GM12864 (cell line): ENCODE measurements around the gene ZNF598.
"Not testable (repeated sequence)": the region's sequence is repeated elsewhere in the genome, so short reads cannot be mapped to it uniquely, and the experiment has no call there.

ENCODE experiments used
- DNase-seq: peaks from one replicate; pipeline ENCODE4 v3.0.0-alpha.2; 2011; ENCODE audit warnings: low read depth
- H3K4me3 ChIP-seq: 2 replicates; pipeline ENCODE4 v1.5.1; 2011; ENCODE audit warnings: mild to moderate bottlenecking, low read depth, low read length, control low read depth
- TF ChIP-seq, protein P1 (sequence below): IDR thresholded peaks from 2 replicates; pipeline ENCODE4 v1.5.1; 2011; ENCODE audit warnings: low read depth, mild to moderate bottlenecking, moderate library complexity, low read length, control low read depth, inconsistent platforms; ENCODE audit errors: missing control alignments

ZNF598 gene

GRCh38 chr16:2019921-2020831, 10.6 kb upstream of the ZNF598 start:
- TF ChIP-seq, protein P1, sequence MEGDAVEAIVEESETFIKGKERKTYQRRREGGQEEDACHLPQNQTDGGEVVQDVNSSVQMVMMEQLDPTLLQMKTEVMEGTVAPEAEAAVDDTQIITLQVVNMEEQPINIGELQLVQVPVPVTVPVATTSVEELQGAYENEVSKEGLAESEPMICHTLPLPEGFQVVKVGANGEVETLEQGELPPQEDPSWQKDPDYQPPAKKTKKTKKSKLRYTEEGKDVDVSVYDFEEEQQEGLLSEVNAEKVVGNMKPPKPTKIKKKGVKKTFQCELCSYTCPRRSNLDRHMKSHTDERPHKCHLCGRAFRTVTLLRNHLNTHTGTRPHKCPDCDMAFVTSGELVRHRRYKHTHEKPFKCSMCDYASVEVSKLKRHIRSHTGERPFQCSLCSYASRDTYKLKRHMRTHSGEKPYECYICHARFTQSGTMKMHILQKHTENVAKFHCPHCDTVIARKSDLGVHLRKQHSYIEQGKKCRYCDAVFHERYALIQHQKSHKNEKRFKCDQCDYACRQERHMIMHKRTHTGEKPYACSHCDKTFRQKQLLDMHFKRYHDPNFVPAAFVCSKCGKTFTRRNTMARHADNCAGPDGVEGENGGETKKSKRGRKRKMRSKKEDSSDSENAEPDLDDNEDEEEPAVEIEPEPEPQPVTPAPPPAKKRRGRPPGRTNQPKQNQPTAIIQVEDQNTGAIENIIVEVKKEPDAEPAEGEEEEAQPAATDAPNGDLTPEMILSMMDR, result no peak
- no peak overlapping the region for H3K4me3 ChIP-seq
- no peak for DNase-seq

- H3K4me3 ChIP-seq, result no peak within 1 kb of the TSS
- TF ChIP-seq, protein P1, result no peak
- DNase-seq, result no peak
These were observed 9.9 kb upstream of the ZNF598 start, which contains the start of gene NPW for GRCh38 chr16:2019518-2019920. Gene NPW, plus strand, starts transcription at chr16:2019785.

GRCh38 chr16:2016407-2016922, 6.8 kb upstream of the ZNF598 start:
- TF ChIP-seq, protein P1, result peak; percentile 62
- H3K4me3 ChIP-seq, result no peak overlapping the region
- DNase-seq, result no peak

GRCh38 chr16:2015947-2016208, 6.3 kb upstream of the ZNF598 start:
- TF ChIP-seq, protein P1, result no peak
- no peak overlapping the region for H3K4me3 ChIP-seq
- no peak for DNase-seq

DNA sequence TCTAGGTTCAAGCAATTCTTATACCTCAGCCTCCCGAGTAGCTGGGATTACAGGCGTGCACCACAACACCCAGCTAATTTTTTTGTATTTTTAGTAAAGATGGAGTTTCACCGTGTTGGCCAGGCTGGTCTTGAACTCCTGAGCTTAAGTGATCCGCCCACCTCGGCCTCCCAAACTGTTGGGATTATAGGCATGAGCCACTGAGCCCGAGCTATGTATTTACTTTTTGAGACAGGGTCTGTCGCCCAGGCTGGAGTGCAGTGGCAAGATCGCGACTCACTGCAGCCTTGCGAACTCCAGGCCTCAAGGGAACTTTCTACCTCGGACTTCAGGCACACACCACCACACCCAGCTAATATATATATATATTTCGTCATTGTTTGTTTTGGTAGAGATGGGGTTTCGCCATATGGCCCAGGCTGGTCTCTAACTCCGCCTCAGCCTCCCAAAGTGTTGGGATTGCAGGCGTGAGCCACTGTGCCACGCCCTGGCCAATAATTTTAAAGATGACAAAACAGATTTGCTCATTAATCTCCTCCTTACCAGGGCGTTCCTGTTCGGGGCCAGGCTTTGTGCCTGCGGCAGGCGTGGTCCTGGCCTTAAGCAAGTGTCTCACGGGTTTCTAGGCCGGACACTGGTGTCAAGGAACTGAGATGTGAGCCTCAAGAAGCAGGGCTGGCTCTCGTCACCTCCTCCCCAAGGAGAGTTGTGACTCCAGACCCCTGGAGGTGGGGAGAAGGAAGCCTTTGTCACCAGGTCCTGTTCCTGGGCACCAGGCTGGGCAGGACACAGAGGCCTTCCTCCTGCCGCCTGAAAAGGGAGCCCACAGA, 5.7 kb upstream of the ZNF598 start:
- no peak overlapping the region for H3K4me3 ChIP-seq
- DNase-seq, result no peak
- TF ChIP-seq, protein P1, result no peak

DNA sequence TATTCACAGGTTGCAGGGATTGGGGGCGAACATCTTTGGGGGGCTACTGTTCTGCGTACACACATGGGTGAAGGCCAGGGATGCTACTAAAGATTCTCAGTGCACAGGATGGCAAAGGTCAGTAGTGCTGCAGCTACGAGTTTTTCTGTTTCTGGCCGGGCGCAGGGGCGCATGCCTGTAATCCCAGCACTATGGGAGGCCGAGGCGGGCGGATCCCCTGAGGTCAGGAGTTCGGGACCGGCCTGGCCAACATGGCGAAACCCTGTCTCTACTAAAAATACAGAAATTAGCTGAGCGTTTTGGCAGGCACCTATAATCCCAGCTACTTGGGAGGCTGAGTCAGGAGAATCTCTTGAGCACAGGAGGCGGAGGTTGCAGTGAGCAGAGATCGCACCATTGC, 3.9 kb upstream of the ZNF598 start:
- TF ChIP-seq, protein P1, result no peak
- DNase-seq, result no peak
- H3K4me3 ChIP-seq, result no peak overlapping the region

DNA sequence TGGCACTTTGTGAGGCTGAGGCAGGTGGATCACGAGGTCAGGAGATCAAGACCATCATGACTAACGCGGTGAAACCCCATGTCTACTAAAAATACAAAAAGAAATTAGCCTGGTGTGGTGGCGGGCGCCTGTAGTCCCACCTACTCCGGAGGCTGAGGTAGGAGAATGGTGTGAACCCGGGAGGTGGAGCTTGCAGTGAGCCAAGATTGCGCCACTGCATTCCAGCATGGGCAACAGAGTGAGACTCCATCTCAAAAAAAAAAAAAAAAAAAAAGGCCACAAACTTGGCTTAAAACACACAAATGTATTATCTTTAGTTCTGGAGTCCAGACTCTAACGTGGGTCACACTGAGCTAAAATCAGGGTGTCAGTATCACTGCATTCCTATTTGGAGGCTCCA, 2.1 kb upstream of the ZNF598 start:
- DNase-seq, H3K4me3 ChIP-seq: not testable (repeated sequence)
